ENCODE measurements around the gene TDRD7.

The TDRD7 gene

DNA sequence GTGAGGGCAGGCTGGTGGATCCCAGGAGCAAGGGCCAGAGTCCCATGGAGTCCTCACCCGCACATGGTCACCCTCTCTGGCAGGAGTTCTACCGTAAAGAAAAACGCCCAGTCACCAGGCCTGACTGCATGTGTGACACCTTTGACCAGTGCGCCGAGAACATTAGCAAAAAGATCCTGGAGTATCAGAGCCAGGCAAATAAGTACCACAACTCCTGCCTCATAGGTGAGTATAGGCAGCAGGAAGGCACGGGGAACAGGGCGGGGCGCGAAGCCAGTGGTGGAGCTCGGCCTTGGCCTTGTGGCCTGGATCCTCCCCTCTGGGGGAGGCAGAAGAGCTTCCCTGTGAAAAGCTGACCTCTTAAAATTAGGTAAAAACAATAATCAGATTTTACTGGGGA lies 45.4 kb upstream of the TDRD7 start:
- H3K9me3 ChIP-seq (ENCODE audit: control extremely low read depth in 1 of 5, control insufficient read depth in 4 of 5, insufficient read depth in 2 of 5, low read depth in 1 of 5, low read length in 4 of 5) = peaks cover 0 to 21% (median 5%) of the 10 kb centered on the region in 5 experiments
- H3K4me3 ChIP-seq (ENCODE audit: control insufficient read depth in 1 of 7, extremely low read depth in 1 of 7, insufficient read depth in 4 of 7, low read depth in 2 of 7, low read length in 6 of 7) = no peak overlapping the region
- ChIA-PET POLR2A (no interaction called here), CTCF (no interaction called here)
- peaks cover 0 to 13% (median 0%) of the 10 kb centered on the region in 4 experiments for H3K4me1 ChIP-seq (ENCODE audit: control extremely low read depth in 1 of 4, control insufficient read depth in 4 of 4, insufficient read depth in 4 of 4, low read length in 3 of 4)
- H3K27me3 ChIP-seq (replicated peaks in 2 of 5; ENCODE audit: control insufficient read depth in 4 of 5, insufficient read depth in 5 of 5, low read length in 4 of 5) = no peaks in the 10 kb centered on the region
- 92% methylated on average over 10 of the region's 10 CpGs for WGBS (ENCODE audit: insufficient coverage)
- H3K36me3 ChIP-seq (ENCODE audit: control insufficient read depth in 4 of 4, insufficient read depth in 4 of 4, low read length in 3 of 4) = peaks cover 4 to 56% (median 11%) of the 10 kb centered on the region in 4 experiments
- no peak overlapping the region for H3K27ac ChIP-seq (ENCODE audit: insufficient read depth in 1 of 2, low read depth in 1 of 2, low read length in 2 of 2, poor library complexity in 1 of 2, severe bottlenecking in 2 of 2)
- no peak for DNase-seq

DNA sequence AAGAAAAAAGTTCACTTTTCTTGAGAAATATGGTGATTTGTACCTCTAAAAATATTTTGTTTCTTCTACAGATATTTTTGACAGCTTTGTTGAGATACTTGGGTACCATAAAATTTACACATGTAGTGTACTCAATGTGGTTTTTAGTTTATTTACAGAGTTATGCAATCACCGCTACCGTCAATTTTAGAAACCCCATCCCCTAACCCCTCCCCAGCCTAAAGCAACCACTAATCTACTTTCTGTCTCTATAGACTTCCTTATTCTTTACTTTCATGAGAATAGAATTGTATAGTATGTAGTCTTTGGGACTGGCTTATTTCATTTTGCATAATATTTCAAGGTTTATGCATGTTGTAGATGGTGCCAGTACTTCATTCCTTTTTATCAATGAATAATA lies 45.0 kb upstream of the TDRD7 start:
- peak in 2 of 3 donors; percentile 14 to 16 for DNase-seq
- peaks cover 0 to 13% (median 0%) of the 10 kb centered on the region in 4 experiments for H3K4me1 ChIP-seq (ENCODE audit: control extremely low read depth in 1 of 4, control insufficient read depth in 4 of 4, insufficient read depth in 4 of 4, low read length in 3 of 4)
- H3K4me3 ChIP-seq (ENCODE audit: control insufficient read depth in 1 of 7, extremely low read depth in 1 of 7, insufficient read depth in 4 of 7, low read depth in 2 of 7, low read length in 6 of 7) = no peak overlapping the region
- POLR2A ChIA-PET = no interaction called here
- peaks cover 5 to 58% (median 12%) of the 10 kb centered on the region in 4 experiments for H3K36me3 ChIP-seq (ENCODE audit: control insufficient read depth in 4 of 4, insufficient read depth in 4 of 4, low read length in 3 of 4)
- no CpG with 5 or more reads among the region's 2 CpGs for WGBS (ENCODE audit: insufficient coverage)
- peaks cover 0 to 21% (median 5%) of the 10 kb centered on the region in 5 experiments for H3K9me3 ChIP-seq (ENCODE audit: control extremely low read depth in 1 of 5, control insufficient read depth in 4 of 5, insufficient read depth in 2 of 5, low read depth in 1 of 5, low read length in 4 of 5)
- CTCF ChIA-PET = no interaction called here
- H3K27me3 ChIP-seq (replicated peaks in 2 of 5; ENCODE audit: control insufficient read depth in 4 of 5, insufficient read depth in 5 of 5, low read length in 4 of 5) = no peaks in the 10 kb centered on the region
- H3K27ac ChIP-seq (ENCODE audit: insufficient read depth in 1 of 2, low read depth in 1 of 2, low read length in 2 of 2, poor library complexity in 1 of 2, severe bottlenecking in 2 of 2) = no peak overlapping the region

- no peaks in the 10 kb centered on the region for H3K27me3 ChIP-seq (replicated peaks in 2 of 5; ENCODE audit: control insufficient read depth in 4 of 5, insufficient read depth in 5 of 5, low read length in 4 of 5)
- peaks cover 5 to 55% (median 13%) of the 10 kb centered on the region in 4 experiments for H3K36me3 ChIP-seq (ENCODE audit: control insufficient read depth in 4 of 4, insufficient read depth in 4 of 4, low read length in 3 of 4)
- H3K4me3 ChIP-seq (ENCODE audit: control insufficient read depth in 1 of 7, extremely low read depth in 1 of 7, insufficient read depth in 4 of 7, low read depth in 2 of 7, low read length in 6 of 7) = no peak overlapping the region
- ChIA-PET CTCF (no interaction called here), POLR2A (no interaction called here)
- 100% methylated on average over 1 of the region's 3 CpGs for WGBS (ENCODE audit: insufficient coverage)
- H3K27ac ChIP-seq (ENCODE audit: insufficient read depth in 1 of 2, low read depth in 1 of 2, low read length in 2 of 2, poor library complexity in 1 of 2, severe bottlenecking in 2 of 2) = no peak overlapping the region
- peaks cover 0 to 13% (median 0%) of the 10 kb centered on the region in 4 experiments for H3K4me1 ChIP-seq (ENCODE audit: control extremely low read depth in 1 of 4, control insufficient read depth in 4 of 4, insufficient read depth in 4 of 4, low read length in 3 of 4)
- no peak for DNase-seq
- H3K9me3 ChIP-seq (ENCODE audit: control extremely low read depth in 1 of 5, control insufficient read depth in 4 of 5, insufficient read depth in 2 of 5, low read depth in 1 of 5, low read length in 4 of 5) = peaks cover 0 to 21% (median 5%) of the 10 kb centered on the region in 5 experiments
Measured at GRCh38 chr9:97367729-97368128, 44.2 kb upstream of the TDRD7 start.

GRCh38 chr9:97368964-97369363 lies 42.9 kb upstream of the TDRD7 start:
- ChIA-PET CTCF (interaction anchor here (1.2 to 1.3 kb wide), 2 partner anchors 18 to 29 kb away, joined by 3 read pairs; no protein-coding TSS in a partner anchor), POLR2A (no interaction called here)
- Histone ChIP-seq H3K27ac (ENCODE audit: insufficient read depth in 1 of 2, low read depth in 1 of 2, low read length in 2 of 2, poor library complexity in 1 of 2, severe bottlenecking in 2 of 2) (no peak overlapping the region), H3K9me3 (ENCODE audit: control extremely low read depth in 1 of 5, control insufficient read depth in 4 of 5, insufficient read depth in 2 of 5, low read depth in 1 of 5, low read length in 4 of 5) (peaks cover 0 to 21% (median 5%) of the 10 kb centered on the region in 5 experiments), H3K4me3 (ENCODE audit: control insufficient read depth in 1 of 7, extremely low read depth in 1 of 7, insufficient read depth in 4 of 7, low read depth in 2 of 7, low read length in 6 of 7) (no peak overlapping the region), H3K27me3 (replicated peaks in 2 of 5; ENCODE audit: control insufficient read depth in 4 of 5, insufficient read depth in 5 of 5, low read length in 4 of 5) (no peaks in the 10 kb centered on the region), H3K4me1 (ENCODE audit: control extremely low read depth in 1 of 4, control insufficient read depth in 4 of 4, insufficient read depth in 4 of 4, low read length in 3 of 4) (peaks cover 0 to 9% (median 0%) of the 10 kb centered on the region in 4 experiments), H3K36me3 (ENCODE audit: control insufficient read depth in 4 of 4, insufficient read depth in 4 of 4, low read length in 3 of 4) (peaks cover 5 to 55% (median 13%) of the 10 kb centered on the region in 4 experiments)
- DNase-seq = no peak
- 94% methylated on average over 1 of the region's 1 CpG for WGBS (ENCODE audit: insufficient coverage)

GRCh38 chr9:97372580-97372979 lies 39.3 kb upstream of the TDRD7 start:
- WGBS (ENCODE audit: insufficient coverage) = 100% methylated on average over 4 of the region's 6 CpGs
- POLR2A ChIA-PET = no interaction called here
- H3K4me1 ChIP-seq (ENCODE audit: control extremely low read depth in 1 of 4, control insufficient read depth in 4 of 4, insufficient read depth in 4 of 4, low read length in 3 of 4) = no peaks in the 10 kb centered on the region
- CTCF ChIA-PET = no interaction called here
- no peaks in the 10 kb centered on the region for H3K27me3 ChIP-seq (replicated peaks in 2 of 5; ENCODE audit: control insufficient read depth in 4 of 5, insufficient read depth in 5 of 5, low read length in 4 of 5)
- peaks cover 7 to 55% (median 18%) of the 10 kb centered on the region in 4 experiments for H3K36me3 ChIP-seq (ENCODE audit: control insufficient read depth in 4 of 4, insufficient read depth in 4 of 4, low read length in 3 of 4)
- no peak overlapping the region for H3K27ac ChIP-seq (ENCODE audit: insufficient read depth in 1 of 2, low read depth in 1 of 2, low read length in 2 of 2, poor library complexity in 1 of 2, severe bottlenecking in 2 of 2)
- H3K4me3 ChIP-seq (ENCODE audit: control insufficient read depth in 1 of 7, extremely low read depth in 1 of 7, insufficient read depth in 4 of 7, low read depth in 2 of 7, low read length in 6 of 7) = no peak overlapping the region
- peaks cover 0 to 21% (median 5%) of the 10 kb centered on the region in 5 experiments for H3K9me3 ChIP-seq (ENCODE audit: control extremely low read depth in 1 of 5, control insufficient read depth in 4 of 5, insufficient read depth in 2 of 5, low read depth in 1 of 5, low read length in 4 of 5)
- no peak for DNase-seq

GRCh38 chr9:97373331-97373730 lies 38.6 kb upstream of the TDRD7 start:
- H3K36me3 ChIP-seq (ENCODE audit: control insufficient read depth in 4 of 4, insufficient read depth in 4 of 4, low read length in 3 of 4) = peaks cover 7 to 51% (median 18%) of the 10 kb centered on the region in 4 experiments
- POLR2A ChIA-PET = no interaction called here
- H3K9me3 ChIP-seq (ENCODE audit: control extremely low read depth in 1 of 5, control insufficient read depth in 4 of 5, insufficient read depth in 2 of 5, low read depth in 1 of 5, low read length in 4 of 5) = peaks cover 0 to 18% (median 5%) of the 10 kb centered on the region in 5 experiments
- H3K4me1 ChIP-seq (ENCODE audit: control extremely low read depth in 1 of 4, control insufficient read depth in 4 of 4, insufficient read depth in 4 of 4, low read length in 3 of 4) = no peaks in the 10 kb centered on the region
- H3K27me3 ChIP-seq (replicated peaks in 2 of 5; ENCODE audit: control insufficient read depth in 4 of 5, insufficient read depth in 5 of 5, low read length in 4 of 5) = no peaks in the 10 kb centered on the region
- no peak overlapping the region for H3K27ac ChIP-seq (ENCODE audit: insufficient read depth in 1 of 2, low read depth in 1 of 2, low read length in 2 of 2, poor library complexity in 1 of 2, severe bottlenecking in 2 of 2)
- no peak for DNase-seq
- CTCF ChIA-PET = no interaction called here
- WGBS (ENCODE audit: insufficient coverage) = 100% methylated on average over 2 of the region's 4 CpGs
- H3K4me3 ChIP-seq (ENCODE audit: control insufficient read depth in 1 of 7, extremely low read depth in 1 of 7, insufficient read depth in 4 of 7, low read depth in 2 of 7, low read length in 6 of 7) = no peak overlapping the region

GRCh38 chr9:97374811-97375210 lies 37.1 kb upstream of the TDRD7 start:
- ChIA-PET POLR2A (no interaction called here), CTCF (interaction anchor here (1.5 kb wide), 1 partner anchor 10 kb away, joined by 3 read pairs; no protein-coding TSS in a partner anchor)
- DNase-seq = no peak
- no peaks in the 10 kb centered on the region for H3K4me1 ChIP-seq (ENCODE audit: control extremely low read depth in 1 of 4, control insufficient read depth in 4 of 4, insufficient read depth in 4 of 4, low read length in 3 of 4)
- peaks cover 7 to 39% (median 20%) of the 10 kb centered on the region in 4 experiments for H3K36me3 ChIP-seq (ENCODE audit: control insufficient read depth in 4 of 4, insufficient read depth in 4 of 4, low read length in 3 of 4)
- no peak overlapping the region for H3K27ac ChIP-seq (ENCODE audit: insufficient read depth in 1 of 2, low read depth in 1 of 2, low read length in 2 of 2, poor library complexity in 1 of 2, severe bottlenecking in 2 of 2)
- WGBS (ENCODE audit: insufficient coverage) = 96% methylated on average over 2 of the region's 2 CpGs
- peaks cover 0 to 4% (median 2%) of the 10 kb centered on the region in 5 experiments for H3K9me3 ChIP-seq (ENCODE audit: control extremely low read depth in 1 of 5, control insufficient read depth in 4 of 5, insufficient read depth in 2 of 5, low read depth in 1 of 5, low read length in 4 of 5)
- H3K27me3 ChIP-seq (replicated peaks in 2 of 5; ENCODE audit: control insufficient read depth in 4 of 5, insufficient read depth in 5 of 5, low read length in 4 of 5) = no peaks in the 10 kb centered on the region
- H3K4me3 ChIP-seq (ENCODE audit: control insufficient read depth in 1 of 7, extremely low read depth in 1 of 7, insufficient read depth in 4 of 7, low read depth in 2 of 7, low read length in 6 of 7) = no peak overlapping the region
